Glomerular visceral epithelial cell (primary cell): ENCODE data around the gene ARL8B.
"Not testable (repeated sequence)": the region's sequence is repeated elsewhere in the genome, so short reads cannot be mapped to it uniquely, and the experiment has no call there.

Experiments used
- DNase-seq: peaks from one replicate; pipeline ENCODE4 v3.0.0-alpha.2; 2016; ENCODE audit errors: extremely low spot score

ARL8B gene

GRCh38 chr3:5145120-5145519, 23.0 kb downstream of the ARL8B start:
- no peak for DNase-seq

GRCh38 chr3:5147152-5147551, 25.1 kb downstream of the ARL8B start:
- not testable (repeated sequence) for DNase-seq

GRCh38 chr3:5149306-5149880, 27.3 kb downstream of the ARL8B start:
- no peak for DNase-seq

- no peak for DNase-seq
Observed at GRCh38 chr3:5151586-5151985, 29.5 kb downstream of the ARL8B start.

GRCh38 chr3:5153074-5153473, 31.0 kb downstream of the ARL8B start:
- DNase-seq, result no peak

- DNase-seq, result no peak
Observed at GRCh38 chr3:5155241-5155640, 33.1 kb downstream of the ARL8B start.

GRCh38 chr3:5160321-5160720, 38.2 kb downstream of the ARL8B start:
- no peak for DNase-seq

GRCh38 chr3:5160940-5161858, 39.1 kb downstream of the ARL8B start:
- DNase-seq, result no peak

GRCh38 chr3:5162102-5162501, 40.0 kb downstream of the ARL8B start:
- peak; percentile 74 for DNase-seq

GRCh38 chr3:5165698-5166097, 43.6 kb downstream of the ARL8B start:
- no peak for DNase-seq

GRCh38 chr3:5166846-5167245, 44.8 kb downstream of the ARL8B start:
- DNase-seq, result no peak

- no peak for DNase-seq
Observed at GRCh38 chr3:5168110-5168509, 46.0 kb downstream of the ARL8B start.

- no peak for DNase-seq
Observed at GRCh38 chr3:5169807-5170206, 47.7 kb downstream of the ARL8B start.

- DNase-seq, result no peak
Observed at GRCh38 chr3:5170975-5171374, 48.9 kb downstream of the ARL8B start.

- no peak for DNase-seq
Observed at GRCh38 chr3:5172018-5172417, 49.9 kb downstream of the ARL8B start.

- DNase-seq, result not testable (repeated sequence)
Observed at GRCh38 chr3:5179036-5179435, 56.9 kb downstream of the ARL8B start.

GRCh38 chr3:5181469-5182141, 59.5 kb downstream of the ARL8B start:
- no peak for DNase-seq

- DNase-seq, result not testable (repeated sequence)
Observed at GRCh38 chr3:5183714-5184113, 61.6 kb downstream of the ARL8B start.

- DNase-seq, result no peak
Observed at GRCh38 chr3:5184499-5184898, 62.4 kb downstream of the ARL8B start.

- DNase-seq, result no peak
Observed at GRCh38 chr3:5185093-5185673, 63.1 kb downstream of the ARL8B start.

GRCh38 chr3:5186089-5186857, 64.2 kb downstream of the ARL8B start:
- DNase-seq, result no peak

- no peak for DNase-seq
Observed at GRCh38 chr3:5186858-5187155, 64.7 kb downstream of the ARL8B start.
